ENCODE data around the gene GRIN2B. TPM values are rescaled to one million over a fixed set of nuclear protein-coding genes. Genes with fewer than 3 reads are reported as not detected.

GRIN2B gene
- total and polyA plus RNA-seq, 9 of the 15 experiments (the other 6 are each of a cell fraction or from before 2014, with no cell fraction given) = not detected

- no peak for TF ChIP-seq SMARCA5 (IDR thresholded peaks at IDR 0.05)
- no peak for TF ChIP-seq ETV1 (tag; conservative IDR thresholded peaks at IDR 0.05; ENCODE audit: low read depth)
- TF ChIP-seq ZNF518B (CRISPR knock-in tag; IDR thresholded peaks at IDR 0.05) = no peak
- TF ChIP-seq ZNF354B (CRISPR knock-in tag; IDR thresholded peaks at IDR 0.05) = no peak
- TF ChIP-seq DACH1 (IDR thresholded peaks at IDR 0.05; ENCODE audit: partially characterized antibody) = no peak
- TF ChIP-seq THRAP3 (IDR thresholded peaks at IDR 0.05; ENCODE audit: borderline replicate concordance) = no peak
- TF ChIP-seq REST (IDR thresholded peaks at IDR 0.05; ENCODE audit: borderline replicate concordance) = no peak
- TF ChIP-seq REST (CRISPR knock-in tag; IDR thresholded peaks at IDR 0.05; ENCODE audit: low read depth) = no peak
- no peak for TF ChIP-seq PRDM10 (IDR thresholded peaks at IDR 0.05; ENCODE audit: partially characterized antibody)
- no peak for TF ChIP-seq NBN (IDR thresholded peaks at IDR 0.05; ENCODE audit: low read depth)
- TF ChIP-seq BRD9 (IDR thresholded peaks at IDR 0.05; ENCODE audit: low read depth, partially characterized antibody) = no peak
Observed at GRCh38 chr12:13986031-13986430, 4.6 kb upstream of the GRIN2B start (continued).
